ENCODE measurements around the gene ITGB1. TPM values are rescaled to one million over a fixed set of nuclear protein-coding genes. Genes with fewer than 3 reads are reported as not detected.

The ITGB1 gene
- total RNA-seq, 1 experiment from 2014 or later = 650 TPM

DNA sequence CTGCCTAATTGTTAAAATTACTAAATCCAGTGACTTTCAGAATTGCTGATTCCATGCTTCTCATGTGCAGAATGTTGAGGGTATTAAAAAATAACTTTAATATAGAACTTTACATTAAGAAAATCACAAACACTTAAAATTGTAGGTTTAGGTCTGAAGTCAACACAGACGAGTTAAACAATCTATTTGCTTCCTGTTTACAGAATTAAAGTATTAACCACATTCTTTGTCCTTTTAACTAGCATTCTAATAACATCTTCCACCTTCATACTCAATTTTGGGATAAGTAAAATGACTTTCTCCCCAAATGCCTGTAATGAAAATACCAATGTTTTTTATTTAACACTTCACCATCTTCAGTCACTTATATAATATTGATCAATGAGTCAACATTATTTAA lies 2.2 kb downstream of the ITGB1 start:
- DNase-seq (ENCODE audit: low spot score) = no peak

DNA sequence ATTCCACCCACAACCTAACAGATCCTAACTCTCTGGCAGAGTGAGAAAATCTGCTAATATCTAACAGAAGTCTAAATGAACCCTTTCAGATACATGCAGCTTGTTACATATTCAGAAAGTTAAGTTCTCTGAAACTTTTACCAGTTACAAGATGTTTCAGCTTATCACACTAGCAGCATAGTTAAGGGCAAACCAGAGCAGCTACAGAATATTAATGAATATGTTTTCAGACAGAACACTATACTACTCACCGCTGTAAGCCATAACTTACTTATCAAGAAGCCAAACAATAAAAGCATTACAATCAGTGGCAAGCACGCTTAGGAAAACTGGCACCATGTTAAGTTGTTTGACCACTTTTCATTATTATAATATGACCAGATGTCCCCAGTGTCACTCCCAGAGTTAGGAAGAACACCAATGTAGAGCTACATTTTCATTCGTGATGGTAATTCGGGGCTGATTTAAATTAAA lies 2.7 kb downstream of the ITGB1 start:
- no peak for DNase-seq (ENCODE audit: low spot score)

- DNase-seq (ENCODE audit: low spot score) = no peak
These were observed 3.3 kb downstream of the ITGB1 start for GRCh38 chr10:32954545-32955298.

GRCh38 chr10:32954080-32954479 lies 4.0 kb downstream of the ITGB1 start:
- DNase-seq (ENCODE audit: low spot score) = no peak

GRCh38 chr10:32953277-32953927 lies 4.6 kb downstream of the ITGB1 start:
- no peak for DNase-seq (ENCODE audit: low spot score)

DNA sequence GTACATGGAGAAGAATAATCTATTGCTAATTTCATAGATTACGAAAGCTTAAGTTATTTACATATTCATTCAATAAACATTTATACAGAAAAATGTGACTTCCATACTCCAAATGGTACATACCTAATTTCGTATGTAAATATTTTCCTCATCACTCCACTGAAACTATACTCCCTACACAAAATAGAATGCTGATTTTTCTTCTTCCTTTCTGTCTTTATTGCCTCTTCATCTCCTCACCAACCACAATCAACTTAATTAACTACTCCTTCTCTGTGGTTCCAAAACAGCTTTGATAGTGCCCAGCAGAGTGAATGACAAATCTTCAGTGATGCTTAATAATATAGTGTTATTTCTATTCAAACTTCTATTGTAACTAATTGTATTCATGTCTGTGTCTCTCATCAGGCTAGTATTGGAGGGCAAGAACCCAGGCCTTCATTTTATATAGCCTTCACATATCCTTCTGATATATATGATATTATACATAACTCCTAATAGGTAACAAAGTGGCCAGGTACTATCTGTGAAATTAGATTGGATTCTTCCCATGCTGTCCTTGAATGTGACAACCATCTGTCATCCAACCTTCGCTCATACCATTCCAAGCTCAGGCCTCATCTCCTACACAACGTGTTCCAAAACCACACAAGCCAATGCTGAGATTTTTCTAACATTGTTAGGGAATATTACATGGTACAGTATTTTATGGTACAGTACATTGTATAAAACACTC lies 5.3 kb downstream of the ITGB1 start:
- no peak for DNase-seq (ENCODE audit: low spot score)

DNA sequence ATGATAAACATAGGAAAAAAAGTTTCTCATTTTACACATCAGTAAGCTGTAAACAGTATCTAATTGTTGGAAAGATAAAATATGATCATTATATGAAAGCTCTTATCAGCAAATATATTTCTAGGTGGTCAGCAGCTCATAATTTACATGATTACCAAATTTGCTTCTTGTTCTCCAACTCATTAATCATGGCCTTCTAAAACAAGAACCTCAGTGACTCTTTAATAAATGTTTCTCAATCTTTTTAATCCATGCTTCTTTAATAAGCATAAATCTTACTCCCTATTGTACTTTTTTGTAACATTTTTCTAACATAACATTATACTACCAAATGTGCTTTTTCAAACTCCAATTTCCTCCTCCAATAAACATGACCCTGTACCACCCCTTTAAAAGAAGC lies 5.9 kb downstream of the ITGB1 start:
- DNase-seq (ENCODE audit: low spot score) = no peak

DNA sequence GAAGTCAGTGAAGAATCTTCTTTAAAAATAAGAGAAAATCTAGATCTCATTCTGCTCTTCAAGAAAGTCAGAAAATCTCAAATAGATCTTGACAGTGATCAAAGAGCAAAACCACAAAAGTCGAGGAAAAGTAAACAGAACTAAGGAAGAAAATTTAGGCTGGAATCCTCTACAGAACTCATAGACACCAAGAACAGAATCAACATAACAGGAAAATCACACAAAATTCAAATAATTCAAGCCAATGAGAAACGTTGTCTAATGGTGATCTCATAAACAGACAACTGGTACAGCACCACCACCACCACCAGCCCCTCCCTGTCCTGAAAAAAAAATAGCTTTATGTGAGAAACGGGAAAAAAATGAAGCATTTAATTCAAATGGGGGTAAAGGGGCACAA lies 6.9 kb downstream of the ITGB1 start:
- no peak for DNase-seq (ENCODE audit: low spot score)

- DNase-seq (ENCODE audit: low spot score) = no peak
These were observed 7.4 kb downstream of the ITGB1 start for GRCh38 chr10:32950591-32951108.

GRCh38 chr10:32949221-32949678 lies 8.8 kb downstream of the ITGB1 start:
- no peak for DNase-seq (ENCODE audit: low spot score)

DNA sequence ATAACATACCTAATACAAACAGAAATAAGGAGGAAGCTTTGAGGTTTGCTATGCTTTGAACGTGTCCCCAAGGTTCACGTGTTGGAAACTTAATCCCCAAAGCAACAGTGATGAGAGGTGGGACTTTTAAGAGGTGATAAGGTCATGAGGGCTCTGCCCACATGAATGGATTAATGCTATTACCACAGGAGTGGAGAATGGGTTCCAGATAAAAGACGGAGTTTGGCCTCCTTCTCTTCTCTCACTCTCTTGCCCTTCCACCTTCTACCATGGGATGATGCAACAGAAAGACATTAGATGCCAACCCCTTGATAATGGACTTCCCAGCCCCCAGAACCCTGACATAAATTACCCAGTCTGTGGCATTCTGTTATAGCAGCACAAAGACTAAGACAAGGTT lies 9.6 kb downstream of the ITGB1 start:
- no peak for DNase-seq (ENCODE audit: low spot score)

- no peak for DNase-seq (ENCODE audit: low spot score)
These were observed 10.4 kb downstream of the ITGB1 start for GRCh38 chr10:32947586-32947985.

DNA sequence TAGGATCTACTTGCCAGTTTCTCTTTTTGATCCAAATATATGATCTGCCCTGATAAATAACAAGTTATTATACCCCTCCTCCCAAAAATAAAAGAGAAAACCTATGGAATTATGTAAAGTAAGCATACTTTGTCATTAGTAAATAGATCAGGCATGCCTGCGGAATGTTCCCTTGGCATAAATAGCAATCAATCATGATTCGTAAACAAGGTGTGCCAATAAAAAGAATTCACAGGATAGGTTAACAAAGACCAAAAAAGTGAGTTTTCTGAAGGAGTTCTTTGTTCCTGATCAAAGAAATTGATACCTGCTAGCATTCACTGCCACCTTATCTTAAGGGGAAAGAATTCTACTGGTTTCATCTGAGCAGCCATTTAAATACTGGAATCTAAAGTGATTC lies 11.9 kb downstream of the ITGB1 start:
- no peak for DNase-seq (ENCODE audit: low spot score)

DNA sequence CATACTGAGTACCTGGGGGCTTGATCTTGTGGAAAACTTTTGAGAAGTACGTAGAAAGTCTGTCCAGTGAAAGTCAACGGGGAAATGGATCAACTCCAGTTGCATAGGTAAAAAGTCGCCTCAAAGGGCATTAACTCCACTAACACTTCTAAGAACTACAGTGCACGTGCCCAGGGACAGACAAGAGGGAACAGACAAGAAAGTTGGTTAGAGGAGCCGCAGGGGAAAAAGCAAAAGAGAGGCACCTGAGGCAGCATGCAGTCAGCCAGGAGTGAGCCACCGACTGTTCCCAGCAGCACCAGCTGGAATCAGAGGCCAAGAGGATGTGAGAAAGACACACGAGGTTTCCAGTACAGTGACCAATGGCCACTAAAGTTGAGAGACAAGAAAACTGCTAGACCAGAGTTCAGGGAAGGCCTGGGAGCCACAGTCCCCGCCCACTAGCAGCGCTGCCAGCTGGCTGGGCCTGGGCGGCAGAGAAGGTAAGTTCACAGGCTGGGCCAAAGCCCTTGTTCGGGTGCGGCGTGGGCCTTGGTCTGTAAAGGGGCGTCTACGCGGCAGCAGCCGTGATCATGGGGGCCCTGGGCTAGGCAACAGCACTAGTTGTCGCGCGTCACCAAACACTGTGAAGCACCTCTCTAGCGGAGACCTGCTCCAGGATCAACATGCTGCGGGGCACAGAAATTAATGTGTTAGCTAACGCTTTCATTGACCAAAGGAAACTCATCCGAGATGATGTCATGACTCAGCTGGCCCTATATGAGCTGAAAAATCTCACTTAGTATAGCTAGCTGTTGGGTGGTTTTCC lies 14.0 kb downstream of the ITGB1 start:
- DNase-seq (ENCODE audit: low spot score) = no peak

GRCh38 chr10:32943395-32943794 lies 14.6 kb downstream of the ITGB1 start:
- no peak for DNase-seq (ENCODE audit: low spot score)

- DNase-seq (ENCODE audit: low spot score) = no peak
These were observed 15.9 kb downstream of the ITGB1 start for GRCh38 chr10:32942081-32942480.

GRCh38 chr10:32941357-32941756 lies 16.7 kb downstream of the ITGB1 start:
- no peak for DNase-seq (ENCODE audit: low spot score)

DNA sequence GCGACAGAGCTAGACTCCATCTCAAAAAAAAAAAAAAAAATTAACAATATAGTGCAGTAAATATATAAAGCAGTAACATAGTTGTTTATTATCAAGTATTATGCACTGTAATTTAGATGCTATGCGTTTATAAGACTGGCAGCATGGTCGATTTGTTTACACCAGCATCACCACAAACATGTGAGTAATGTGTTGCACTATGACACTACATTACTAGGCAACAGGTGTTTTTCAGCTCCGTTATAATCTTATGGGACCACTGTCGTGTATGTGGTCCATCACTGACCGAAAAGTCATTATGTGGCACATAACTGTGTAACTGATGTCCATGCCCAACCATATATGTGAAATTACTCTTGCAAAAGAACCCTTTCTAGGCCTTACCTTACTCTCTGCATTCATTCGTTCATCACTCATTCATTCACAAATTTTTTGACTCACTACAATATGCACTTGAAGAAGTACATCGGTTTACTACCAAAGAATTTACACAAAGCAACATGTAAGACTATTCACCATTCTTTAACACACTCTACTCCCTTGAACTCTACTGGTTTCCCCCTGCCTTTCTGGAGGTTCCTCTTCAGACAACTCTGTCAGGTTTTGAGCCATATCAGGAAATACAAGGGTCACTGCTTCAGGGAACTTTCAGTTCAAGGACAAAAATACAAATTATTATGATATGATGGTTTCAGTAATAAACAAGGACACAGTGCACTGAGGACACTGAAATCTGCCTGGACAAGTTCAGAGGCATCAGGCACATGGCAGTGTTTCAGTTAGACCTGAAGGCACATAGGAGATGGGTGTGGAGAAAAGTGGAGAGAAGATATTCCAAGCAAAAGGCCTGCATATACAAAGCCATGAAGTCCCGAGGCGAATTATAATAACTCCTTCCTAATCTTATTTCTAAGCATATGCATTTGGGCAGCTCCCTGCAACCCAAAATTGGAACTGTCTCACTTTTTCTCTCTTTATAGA lies 17.4 kb downstream of the ITGB1 start:
- no peak for DNase-seq (ENCODE audit: low spot score)

DNA sequence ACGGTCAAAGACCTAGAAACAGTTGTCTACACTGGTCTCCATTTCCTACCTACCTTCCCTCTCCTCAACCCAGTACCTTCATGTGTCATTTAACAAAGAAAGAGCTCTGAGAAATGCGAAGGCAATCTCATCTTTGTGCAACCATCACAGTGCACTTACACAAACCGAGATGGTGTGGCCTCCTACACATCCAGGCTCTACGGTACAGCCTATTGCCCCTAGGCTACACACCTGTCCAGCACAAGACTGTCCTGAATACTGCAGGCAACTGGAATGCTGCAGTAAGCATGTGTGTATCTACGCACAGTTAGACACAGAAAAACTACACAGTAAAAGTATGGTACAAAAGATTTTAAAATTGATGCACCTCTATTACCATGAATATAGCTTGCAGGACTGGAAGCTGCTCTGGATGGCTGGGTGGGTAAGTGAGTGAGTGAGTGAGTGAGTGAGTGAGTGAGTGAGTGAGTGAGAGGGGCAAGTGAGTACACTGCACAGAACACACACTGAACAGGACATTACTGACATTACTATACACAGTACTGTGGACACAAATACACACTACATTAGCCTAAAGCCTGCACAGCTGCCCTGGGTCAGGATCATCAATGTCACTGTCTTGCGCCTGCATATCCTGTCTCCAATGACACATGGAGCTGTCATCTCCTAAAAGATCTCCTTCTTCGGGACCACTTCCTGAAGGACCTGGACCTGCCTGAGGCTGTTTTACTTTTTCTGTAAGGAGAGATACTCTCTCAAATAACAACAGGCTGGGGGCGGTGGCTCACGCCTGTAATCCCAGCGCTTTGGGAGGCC lies 18.5 kb downstream of the ITGB1 start:
- no peak for DNase-seq (ENCODE audit: low spot score)

All from H4 (cell line).